Activated T-helper 1 cell treated with Interleukin-2 at 50 U/mL for 16 hours (primary cell): ENCODE results near the gene STKLD1.
A peak's percentile ranks its signal among the peaks of the same experiment; 100 is the strongest.
"Not testable (repeated sequence)": the region's sequence is repeated elsewhere in the genome, so short reads cannot be mapped to it uniquely, and the experiment has no call there.

Source experiments
- DNase-seq: peaks from one replicate; pipeline ENCODE4 v3.0.0-alpha.2; 2020; ENCODE audit warnings: low read depth

The STKLD1 gene

DNA sequence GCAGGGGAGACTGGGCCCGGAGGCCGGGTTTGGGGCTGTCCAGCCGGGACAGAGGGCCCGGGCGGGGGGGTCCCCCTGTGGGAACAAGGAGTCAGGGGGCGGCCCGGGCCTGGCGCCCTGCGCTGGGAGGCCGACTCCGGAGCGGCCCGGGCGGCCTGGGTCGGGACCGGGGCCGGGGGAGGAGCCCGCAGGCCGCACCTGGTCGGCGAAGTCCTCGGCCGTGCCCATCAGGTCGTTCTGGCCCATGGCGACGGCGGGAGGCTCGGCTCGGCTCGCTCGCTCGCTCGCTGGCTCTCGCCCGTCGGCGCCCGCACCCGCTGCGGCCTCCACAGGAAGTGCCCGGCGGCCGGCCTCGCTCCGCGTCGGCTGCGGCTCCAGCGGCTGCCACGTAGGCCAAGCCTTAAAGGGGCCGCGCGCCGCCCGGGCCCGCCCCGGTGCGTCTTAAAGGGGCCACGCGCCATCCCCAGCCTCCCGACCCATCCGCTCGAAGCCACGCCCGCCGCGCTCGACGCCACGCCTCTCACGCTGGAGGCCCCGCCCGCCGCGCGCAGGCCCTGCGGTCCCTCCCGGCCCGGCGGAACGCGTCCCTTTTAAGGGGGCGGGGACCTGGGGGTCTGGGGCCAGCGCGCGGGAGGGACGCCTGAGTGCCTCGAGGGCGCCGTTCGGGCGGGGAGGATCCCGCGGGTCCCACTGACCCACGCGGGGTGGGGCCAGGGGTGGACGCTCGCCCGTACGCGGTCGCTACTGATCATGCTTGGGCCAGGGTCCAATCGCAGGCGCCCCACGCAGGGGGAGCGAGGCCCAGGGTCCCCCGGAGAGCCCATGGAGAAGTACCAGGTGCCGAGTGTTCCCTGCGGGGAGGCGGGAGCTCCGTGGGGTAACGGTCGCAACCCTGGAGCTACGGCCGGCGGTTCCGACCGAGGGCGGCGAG, at the start of gene STKLD1, which contains the start of gene SURF4:
TSS of gene STKLD1 (plus strand) at position 643 of the 931 bp plus-strand sequence. CDS start at position 751, 108 bp downstream.
TSS of gene SURF4 (minus strand) at position 337 of the 931 bp plus-strand sequence. CDS start at position 246, 91 bp downstream.
- peak; percentile 92 for DNase-seq

DNA sequence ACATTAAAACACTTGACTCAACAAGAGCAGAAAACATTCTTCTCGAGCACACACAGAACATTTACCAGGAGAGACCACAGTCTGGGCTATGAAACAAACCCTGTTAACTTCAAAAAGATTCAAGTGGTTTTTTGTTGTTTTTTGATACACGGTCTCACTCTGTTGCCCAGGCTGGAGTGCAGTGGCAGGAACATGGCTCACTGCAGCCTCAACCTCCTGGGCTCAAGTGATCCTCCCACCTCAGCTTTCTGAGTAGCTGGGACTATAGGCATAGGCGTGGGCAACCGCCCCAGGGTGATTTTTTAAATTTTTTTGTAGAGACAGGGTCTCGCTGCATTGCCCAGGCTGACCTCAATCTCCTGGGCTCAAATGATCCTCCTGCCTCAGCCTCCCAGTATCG, 49.1 kb upstream of the STKLD1 start:
- not testable (repeated sequence) for DNase-seq

DNA sequence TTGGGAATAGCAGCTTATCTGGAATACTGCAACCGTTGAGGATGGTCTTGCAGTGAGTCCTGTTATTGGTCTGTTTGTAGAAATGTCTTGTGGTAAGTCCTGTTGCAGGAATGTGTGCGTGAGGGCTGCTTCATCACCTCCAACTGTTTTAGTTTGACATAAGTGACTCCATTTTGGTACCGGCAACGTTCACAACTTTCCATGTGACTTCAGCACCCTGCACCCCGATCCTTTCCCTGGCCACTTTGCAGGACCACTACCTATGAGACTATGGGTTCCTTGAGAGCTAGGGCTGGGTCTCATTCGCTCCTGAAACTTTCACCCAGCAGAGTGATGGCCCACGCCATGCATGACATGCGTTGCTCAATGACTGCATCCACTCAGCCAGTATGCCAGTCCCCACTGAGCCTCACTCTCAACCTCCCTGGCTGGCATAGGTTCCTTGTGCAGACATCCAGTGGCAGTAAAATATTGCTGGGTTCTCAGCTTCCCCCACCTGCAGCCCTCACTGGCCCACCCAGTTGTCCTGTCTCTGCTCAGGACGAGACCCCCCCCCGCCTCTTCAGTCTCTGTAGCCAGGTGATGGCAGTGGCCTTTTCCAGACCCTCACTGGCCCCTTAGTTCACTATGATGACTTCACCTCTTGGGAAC, 48.2 kb upstream of the STKLD1 start:
- no peak for DNase-seq

DNA sequence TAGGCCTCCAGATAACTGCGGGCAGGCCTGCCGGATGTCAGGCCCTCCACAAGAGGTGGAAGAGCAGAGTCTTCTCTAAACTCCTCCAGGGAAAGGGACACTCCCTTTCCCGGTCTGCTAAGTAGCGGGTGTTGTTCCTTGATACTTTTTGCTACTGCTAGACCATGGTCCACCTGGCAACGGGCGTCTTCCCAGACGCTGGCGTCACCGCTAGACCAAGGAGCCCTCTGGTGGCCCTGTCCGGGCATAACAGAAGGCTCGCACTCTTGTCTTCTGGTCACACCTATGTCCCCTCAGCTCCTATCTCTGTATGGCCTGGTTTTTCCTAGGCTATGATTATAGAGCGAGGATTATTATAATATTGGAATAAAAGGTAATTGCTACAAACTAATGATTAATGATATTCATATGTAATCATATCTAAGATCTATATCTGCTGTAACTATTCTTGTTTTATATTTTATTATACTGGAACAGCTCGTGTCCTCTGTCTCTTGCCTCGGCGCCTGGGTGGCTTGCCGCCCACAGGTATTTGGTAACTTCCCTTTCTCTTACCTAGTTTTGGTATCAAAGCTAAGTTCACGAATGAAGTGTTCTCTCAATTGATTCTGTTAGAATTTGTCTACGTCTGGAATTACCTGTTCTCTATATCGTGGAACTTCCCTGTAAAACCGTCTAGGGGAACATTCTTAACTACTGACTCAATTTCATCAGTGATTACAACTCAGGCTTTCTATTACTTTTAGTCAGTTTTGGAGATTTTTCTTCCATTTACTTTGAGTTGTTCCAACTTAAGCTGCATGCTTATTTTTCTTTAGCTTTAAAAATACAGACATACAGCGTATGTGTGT, 46.6 kb upstream of the STKLD1 start:
- not testable (repeated sequence) for DNase-seq

DNA sequence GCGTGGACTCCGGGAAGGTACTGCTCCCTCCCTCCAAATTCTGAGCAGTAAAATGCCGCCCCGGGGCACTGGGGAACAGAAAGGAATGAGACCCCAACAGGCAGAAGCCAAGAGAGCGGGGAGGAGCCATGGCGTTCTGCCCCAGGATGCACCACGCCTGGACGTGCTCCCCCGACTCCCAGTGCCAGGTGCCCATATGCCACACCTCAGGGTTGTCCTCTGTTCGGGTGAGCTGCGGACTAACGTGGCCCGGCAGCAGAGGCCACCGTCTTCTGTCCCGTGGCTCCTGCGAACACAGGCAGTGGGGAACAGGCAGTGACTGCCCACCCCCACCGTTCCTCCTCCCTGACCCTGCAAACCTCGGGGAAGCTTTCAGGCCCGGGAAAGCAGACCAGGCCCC, 44.9 kb upstream of the STKLD1 start:
- DNase-seq: no peak

DNA sequence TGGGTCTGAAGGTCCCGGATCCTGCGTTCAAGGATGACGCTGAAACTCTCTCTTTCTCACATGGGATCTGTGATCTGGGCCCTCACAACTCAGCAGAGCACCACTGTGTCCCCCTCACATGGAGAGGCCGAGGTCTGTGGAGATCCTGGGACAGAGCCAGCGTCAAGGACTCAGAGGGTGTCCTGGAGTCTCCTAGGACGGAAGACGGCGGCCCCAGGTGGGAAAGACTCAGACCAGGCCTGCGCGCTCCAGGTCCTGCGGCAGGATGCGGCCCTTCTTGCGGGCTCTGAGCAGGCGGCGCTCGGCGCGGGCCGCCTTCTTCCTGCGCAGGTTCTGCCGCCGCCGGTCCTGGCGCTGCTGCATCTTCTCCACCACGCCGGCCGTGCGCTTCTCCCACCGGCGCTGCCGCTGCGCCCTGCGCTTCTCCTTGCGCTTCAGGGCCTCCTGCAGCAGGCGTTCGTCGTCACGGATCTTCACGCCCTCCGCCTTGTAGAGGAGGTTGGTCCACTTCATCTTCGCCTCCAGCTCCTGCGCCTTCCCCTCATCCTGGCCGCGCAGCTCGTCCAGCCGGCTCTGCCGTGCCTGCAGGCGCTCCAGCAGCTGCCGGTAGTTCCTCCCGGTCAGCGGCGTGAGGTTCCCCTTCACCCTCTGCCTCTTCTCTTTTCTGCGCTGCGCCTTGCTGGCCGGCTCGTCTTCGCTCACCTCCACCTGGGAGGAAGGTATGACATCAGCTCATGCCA, 44.4 kb upstream of the STKLD1 start:
- DNase-seq: no peak

DNA sequence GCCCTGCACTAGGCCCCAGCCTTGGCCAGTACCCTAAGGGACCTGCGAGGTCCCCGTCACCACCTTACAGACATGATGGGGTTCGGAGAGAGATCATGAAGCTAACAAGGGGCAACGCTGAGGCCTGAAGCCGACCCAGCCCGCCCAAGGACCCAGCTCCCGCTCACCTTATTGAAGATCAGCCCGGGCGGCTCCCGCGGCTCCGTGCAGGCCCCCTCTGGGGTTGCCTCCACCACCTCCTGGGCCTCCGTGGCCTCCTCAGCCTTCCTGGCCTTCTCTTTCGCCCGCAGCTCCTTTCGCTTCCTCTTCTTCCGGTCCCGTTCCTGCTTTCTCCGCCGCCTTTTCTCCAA, 43.8 kb upstream of the STKLD1 start:
- no peak for DNase-seq

DNA sequence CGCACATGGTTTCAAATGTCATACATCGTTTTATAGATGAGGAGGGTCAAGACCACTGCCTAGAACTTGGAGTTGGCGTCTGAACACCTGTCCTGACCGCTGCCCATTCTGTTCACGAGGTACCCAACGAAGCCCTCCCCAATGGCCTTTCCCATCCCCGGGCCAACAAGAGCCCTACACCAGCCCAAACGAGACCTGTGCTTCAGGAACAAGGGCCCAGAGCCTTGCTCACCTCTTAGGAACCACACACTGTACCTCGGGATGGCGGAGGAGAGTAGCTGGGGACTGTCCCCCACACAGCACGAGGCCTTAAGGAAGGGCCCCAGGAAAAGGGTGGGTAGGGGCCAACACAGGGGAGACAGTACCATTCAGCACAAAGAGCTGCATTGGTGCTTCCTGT, 43.2 kb upstream of the STKLD1 start:
- no peak for DNase-seq

DNA sequence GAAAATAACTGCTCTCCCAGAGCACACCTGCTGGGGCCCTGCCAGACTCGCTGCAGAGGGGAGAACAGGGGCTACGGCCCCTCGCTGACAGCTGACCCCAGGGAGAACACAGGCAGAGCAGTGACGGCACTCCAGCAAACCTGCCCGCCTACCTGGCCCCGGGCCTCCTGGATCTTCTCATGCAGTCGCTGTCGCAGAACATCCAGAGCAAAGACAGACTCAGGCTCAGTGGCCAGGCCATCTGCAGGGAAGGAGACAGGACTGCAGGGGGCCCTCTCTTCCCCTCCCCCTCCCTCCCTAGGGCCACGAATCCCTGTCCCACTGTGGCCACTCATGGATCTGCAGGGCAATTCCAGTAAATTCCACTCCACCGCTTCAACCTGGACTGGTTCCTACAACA, 42.6 kb upstream of the STKLD1 start:
- no peak for DNase-seq

DNA sequence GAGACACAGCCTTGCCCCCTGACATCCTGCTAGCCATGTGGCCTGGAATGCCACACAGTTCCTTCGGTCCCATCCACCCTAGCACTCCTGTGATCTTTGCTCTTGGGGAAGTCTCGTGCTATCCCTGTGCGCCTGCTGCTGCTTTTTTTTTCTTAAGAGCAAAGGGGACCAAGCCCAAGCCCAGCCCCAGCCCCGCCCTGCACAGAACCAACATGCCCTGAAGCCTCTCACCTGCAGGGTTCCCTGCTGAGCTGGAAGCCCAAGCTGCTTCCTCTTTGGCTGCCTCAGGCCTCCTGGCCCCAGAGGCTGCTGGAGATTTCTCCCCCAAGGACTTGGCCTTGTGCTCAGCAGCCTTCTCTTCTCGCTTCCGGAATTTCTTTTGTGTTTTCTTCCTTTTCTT, 42.0 kb upstream of the STKLD1 start:
- DNase-seq: no peak

DNA sequence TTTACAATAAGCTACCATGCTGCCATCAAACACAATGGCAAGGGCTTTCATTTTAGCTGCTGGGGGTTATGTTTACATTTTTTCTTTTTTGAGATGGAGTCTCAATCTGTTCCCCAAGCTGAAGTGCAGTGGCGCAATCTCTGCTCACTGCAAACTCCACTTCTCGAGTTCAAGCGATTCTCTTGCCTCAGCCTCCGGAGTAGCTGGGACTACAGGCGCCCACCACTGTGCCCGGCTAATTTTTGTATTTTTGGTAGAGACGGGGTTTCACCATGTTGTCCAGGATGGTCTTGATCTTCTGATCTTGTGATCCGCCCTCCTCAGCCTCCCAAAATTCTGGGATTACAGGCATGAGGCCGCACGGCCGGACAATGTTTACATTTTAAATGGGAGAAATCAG, 41.3 kb upstream of the STKLD1 start:
- not testable (repeated sequence) for DNase-seq

DNA sequence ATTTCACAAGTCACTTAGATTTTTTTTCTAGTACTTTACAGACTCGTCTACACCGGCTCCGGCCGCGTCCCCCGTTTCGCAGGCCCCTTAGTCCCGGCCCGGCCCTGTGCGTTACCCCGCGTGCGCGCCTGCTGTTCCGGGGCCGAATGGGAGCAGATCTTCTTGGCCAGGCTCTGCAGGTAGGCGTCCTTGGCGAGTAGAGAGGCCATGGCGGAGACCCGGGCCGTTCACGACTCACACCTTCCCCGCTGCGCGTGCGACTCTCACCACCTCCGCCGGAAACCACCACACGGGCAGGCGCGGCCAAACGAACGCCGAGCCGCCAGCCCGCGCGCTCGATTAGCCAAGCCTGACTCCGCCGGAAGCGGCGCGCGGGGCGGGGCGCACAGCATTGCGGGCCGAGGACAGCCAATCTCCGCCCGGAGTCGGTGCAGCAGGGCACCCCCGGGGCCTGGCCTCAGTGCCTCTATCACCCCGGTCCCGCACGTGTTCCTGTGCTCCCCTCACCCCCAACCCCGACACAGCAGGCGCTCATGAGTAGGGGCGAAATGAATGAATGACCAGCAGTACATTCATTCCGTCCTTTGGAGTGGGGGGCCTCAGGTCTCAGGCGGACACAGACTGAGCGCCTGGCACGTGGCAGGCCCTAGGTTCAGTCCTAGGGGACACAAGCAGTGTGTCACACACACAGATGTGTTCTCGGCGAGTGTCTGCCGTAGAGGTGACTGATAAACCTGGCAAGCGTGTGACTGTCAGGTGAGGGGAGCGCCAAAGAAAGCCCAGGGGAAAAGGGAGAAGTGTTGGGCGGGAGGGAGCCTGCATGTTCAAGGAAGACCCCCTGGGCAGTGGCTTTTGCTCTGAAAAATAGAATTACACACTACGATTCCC, 40.0 kb upstream of the STKLD1 start, which contains the start of gene SURF6:
TSS of gene SURF6 (minus strand) at position 265 of the 888 bp plus-strand sequence. CDS start at position 209, 56 bp downstream.
- peak; percentile 90 for DNase-seq

DNA sequence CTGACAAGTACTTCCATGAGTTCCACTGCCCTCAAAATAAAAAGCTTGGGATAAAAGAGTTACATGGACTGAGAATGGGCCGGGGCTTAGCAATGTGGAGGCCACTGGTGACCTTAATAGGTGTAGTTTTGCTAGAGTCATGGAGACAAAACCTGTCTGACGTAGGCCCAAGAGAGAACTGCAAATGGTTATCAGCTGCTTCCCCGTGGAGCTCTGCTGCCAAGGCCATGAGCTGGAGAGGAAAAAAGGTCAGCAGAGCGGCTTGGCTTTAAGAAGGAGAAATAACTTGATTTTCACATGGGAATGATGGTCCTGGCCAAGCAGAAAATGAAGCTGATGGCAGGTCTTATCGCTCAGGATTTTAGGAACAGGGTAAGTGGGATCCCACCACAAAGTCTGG, 36.5 kb upstream of the STKLD1 start:
- DNase-seq: no peak

DNA sequence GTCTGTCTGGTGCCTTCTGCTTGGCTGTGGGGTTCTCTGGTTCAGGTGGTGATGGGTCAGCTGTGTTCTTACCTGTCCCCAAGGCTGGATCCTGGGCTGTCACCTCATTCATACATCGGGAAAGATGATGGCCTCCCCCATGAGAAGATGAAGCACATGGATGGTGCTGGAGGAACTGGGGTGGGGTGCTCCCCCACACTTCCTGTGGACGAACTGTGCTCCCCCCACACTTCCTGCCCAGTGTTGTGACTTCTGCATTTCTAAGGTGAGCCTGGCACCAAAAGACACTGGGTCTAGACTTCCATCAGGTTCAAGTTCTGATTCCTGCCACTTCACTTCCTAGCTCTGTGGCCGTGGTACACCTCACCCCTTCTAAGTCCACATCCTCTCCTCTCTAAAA, 35.9 kb upstream of the STKLD1 start:
- no peak for DNase-seq

DNA sequence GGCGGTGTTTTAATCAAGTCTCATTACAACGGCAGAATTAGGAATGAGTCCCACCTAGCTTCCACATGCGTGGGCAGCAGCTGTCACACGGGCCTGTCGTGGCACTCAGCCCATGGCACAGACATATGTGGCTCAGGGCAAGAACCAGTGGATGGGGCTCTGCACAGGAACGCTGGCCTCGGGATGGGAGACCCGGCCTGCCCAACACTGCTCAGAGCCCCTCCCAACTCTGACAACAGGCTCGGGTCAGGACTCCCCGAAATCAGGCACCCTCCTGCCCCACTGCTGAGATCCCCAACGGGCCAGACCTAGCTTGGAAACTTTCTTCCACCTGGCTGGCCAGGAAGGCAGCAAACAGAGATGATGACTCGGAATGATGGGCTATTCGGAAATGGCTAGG, 35.2 kb upstream of the STKLD1 start:
- DNase-seq: no peak

DNA sequence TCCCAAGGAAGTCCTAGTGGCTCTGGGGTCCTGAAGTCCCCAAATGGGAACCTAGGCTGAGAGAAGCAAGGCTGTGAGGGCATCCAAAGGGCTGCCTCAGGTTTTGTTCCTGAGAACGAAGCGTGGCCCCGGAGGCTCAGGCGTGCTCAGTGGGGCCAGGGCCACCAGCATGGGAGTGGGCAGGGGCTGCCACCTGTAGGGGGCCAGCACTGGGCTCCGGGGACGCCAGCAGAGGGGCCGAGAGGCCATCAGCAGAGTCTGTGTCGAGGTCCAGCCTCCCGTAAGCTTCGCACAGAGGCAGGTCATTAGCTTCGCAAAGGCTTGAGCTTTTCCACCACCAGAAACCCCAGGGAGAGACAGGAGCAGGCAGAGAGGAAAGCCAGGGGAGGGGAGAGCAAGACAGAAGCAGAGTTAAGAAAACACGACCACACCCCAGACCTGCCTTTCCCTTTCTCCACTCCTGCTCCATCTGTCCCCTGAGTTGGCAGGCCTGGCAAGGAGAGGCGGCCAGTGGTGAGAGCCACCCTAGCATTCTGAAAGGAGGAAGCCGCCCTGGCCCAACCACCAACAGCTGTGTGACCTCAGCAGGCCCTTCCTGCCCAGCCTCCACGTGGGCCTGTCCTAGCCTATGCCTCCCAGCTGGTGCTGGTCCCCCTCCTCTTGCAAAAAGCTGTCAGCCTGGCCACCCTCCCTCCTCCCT, 34.6 kb upstream of the STKLD1 start:
- DNase-seq: no peak

DNA sequence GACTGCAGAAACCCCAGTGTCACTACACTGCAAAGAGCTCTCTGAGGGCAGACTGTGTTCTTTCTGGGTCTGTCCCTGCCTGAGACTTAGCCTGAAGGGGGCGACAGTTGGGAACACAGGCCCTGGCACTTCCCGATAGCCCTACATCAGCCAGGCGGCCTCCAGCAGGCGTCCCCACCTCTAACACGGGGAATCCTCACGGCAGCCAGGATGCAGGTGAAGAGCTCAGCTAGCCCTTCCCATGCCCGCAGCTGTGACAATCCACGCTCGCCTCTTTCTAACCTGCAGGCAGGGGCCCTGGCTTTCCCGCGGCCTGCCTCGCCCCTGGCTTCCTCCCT, 34.1 kb upstream of the STKLD1 start:
- DNase-seq: no peak

DNA sequence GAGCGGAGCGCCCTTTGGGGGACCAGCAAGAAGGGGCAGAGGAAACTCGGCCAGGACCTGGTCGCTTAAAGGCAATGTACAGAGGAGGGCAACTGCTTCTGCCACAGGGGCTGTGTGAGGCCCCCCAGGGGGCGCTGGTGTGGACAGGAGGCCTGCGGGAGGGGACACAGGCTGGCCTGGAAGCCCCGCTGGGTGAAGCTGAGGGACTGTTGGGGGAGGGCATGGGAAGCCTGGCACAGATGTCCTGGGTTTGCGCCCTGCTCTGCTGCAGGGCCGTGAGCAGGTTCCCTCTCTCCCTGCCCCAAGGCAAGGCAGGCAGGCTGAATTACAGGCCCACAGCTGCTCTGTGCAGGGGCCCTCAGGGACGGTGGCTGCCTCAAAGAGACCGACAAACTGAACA, 33.6 kb upstream of the STKLD1 start:
- no peak for DNase-seq

DNA sequence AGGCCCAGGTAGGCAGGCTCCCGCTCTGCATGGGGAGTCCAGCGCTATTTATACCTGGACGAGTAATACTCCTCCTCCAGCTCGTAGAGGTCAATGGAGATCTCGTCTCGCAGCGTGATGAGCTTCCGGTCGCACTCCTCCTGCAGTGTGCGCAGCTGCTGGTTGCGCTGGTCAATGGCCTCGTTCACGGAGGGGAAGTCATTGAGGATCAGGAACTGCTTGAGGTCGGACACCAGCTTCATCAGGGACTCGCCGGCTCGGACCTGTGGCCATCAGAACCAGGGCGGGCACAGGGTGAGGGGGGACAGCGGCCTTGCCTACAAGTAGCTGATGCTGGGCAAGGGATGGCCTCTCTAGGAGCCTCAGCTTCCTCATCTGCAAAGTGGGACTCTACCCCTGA, 32.1 kb upstream of the STKLD1 start:
- no peak for DNase-seq

DNA sequence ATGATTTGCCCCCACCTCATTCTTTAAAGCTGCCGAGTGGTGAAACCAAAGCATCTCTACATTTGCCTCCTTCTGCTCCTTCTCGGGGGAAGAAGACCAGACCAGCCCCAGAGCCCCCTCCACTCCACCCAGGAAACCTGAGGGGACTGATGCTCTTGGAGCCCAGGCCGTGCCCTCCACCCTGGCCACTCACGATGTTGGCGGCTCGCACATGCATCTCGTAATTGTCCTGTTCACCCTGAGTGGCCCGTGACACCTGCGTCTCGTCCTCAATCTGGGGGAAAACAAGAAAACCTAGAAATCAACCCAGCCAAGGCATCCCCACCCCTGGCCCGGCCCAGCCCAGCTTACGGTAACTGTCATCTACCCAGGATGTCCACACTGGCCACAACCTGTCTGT, 31.2 kb upstream of the STKLD1 start:
- DNase-seq: no peak
